NK-92 treated with Interleukin-12 subunit alpha and Interleukin-12 subunit beta, amount 100 ng/mL, for 24 hours (cell line): ENCODE results near the gene LGALS1.

Experiments used
- DNase-seq: peaks from one replicate; lab custom pipeline; 2025; lab: John Stamatoyannopoulos, UW

Gene LGALS1

GRCh38 chr22:37674951-37675929, at the start of gene LGALS1:
LGALS1 (plus strand) TSS chr22:37675636; CDS start chr22:37675703, 67 bp downstream.
- peak; percentile 87 for DNase-seq

GRCh38 chr22:37625737-37626136, 49.7 kb upstream of the LGALS1 start:
- no peak for DNase-seq

GRCh38 chr22:37626144-37626543, 49.3 kb upstream of the LGALS1 start:
- no peak for DNase-seq

- no peak for DNase-seq
Observed at GRCh38 chr22:37626556-37627075, 48.8 kb upstream of the LGALS1 start.

GRCh38 chr22:37627121-37627520, 48.3 kb upstream of the LGALS1 start:
- no peak for DNase-seq

- no peak for DNase-seq
Observed at GRCh38 chr22:37627545-37627944, 47.9 kb upstream of the LGALS1 start.

GRCh38 chr22:37628830-37629229, 46.6 kb upstream of the LGALS1 start:
- DNase-seq, result no peak

GRCh38 chr22:37629928-37630327, 45.5 kb upstream of the LGALS1 start:
- DNase-seq, result no peak

- no peak for DNase-seq
Observed at GRCh38 chr22:37630839-37631435, 44.5 kb upstream of the LGALS1 start.

- no peak for DNase-seq
Observed at GRCh38 chr22:37631448-37632173, 43.8 kb upstream of the LGALS1 start.

GRCh38 chr22:37632174-37633088, 43.0 kb upstream of the LGALS1 start:
- no peak for DNase-seq

GRCh38 chr22:37633089-37633624, 42.3 kb upstream of the LGALS1 start:
- DNase-seq, result peak; percentile 52

- DNase-seq, result peak; percentile 68
Observed at GRCh38 chr22:37633625-37634416, 41.6 kb upstream of the LGALS1 start.

- no peak for DNase-seq
Observed at GRCh38 chr22:37634417-37634924, 41.0 kb upstream of the LGALS1 start.

- no peak for DNase-seq
Observed at GRCh38 chr22:37635157-37635556, 40.3 kb upstream of the LGALS1 start.

- DNase-seq, result peak; percentile 63
Observed at GRCh38 chr22:37636186-37636948, 39.1 kb upstream of the LGALS1 start.

GRCh38 chr22:37636949-37637273, 38.5 kb upstream of the LGALS1 start:
- no peak for DNase-seq

GRCh38 chr22:37638391-37639069, 36.9 kb upstream of the LGALS1 start:
- DNase-seq, result peak; percentile 34
